DOHH2 (cell line): ENCODE results near the gene SSU72.

Experiments
- H3F3A ChIP-seq: fragments of 200-600 bp; sonication (generic), shearing (Covaris generic); 2 replicates; pipeline ENCODE4 v1.6.0; 2016; ENCODE audit warnings: antibody characterized with exemption, mild to moderate bottlenecking; ENCODE audit not compliant: control insufficient read depth, insufficient read depth
- H3K27ac ChIP-seq: fragments of 200-600 bp; sonication (generic); 2 replicates; pipeline ENCODE4 v1.5.1; 2014; ENCODE audit warnings: low read depth, mild to moderate bottlenecking, low read length, moderate library complexity
- H3K27me3 ChIP-seq: fragments of 200-600 bp; sonication (generic); 2 replicates; pipeline ENCODE4 v1.6.1; 2014; ENCODE audit warnings: mild to moderate bottlenecking, low read length, mixed read lengths; ENCODE audit not compliant: control insufficient read depth
- H3K36me3 ChIP-seq: fragments of 200-600 bp; sonication (generic); 2 replicates; pipeline ENCODE4 v1.6.1; 2014; ENCODE audit warnings: mild to moderate bottlenecking, low read length, moderate library complexity, mixed read lengths; ENCODE audit not compliant: control insufficient read depth
- H3K4me1 ChIP-seq: fragments of 200-600 bp; sonication (generic); 2 replicates; pipeline ENCODE4 v1.6.1; 2014; ENCODE audit warnings: mild to moderate bottlenecking, low read length, mixed read lengths; ENCODE audit not compliant: control insufficient read depth
- H3K4me2 ChIP-seq: fragments of 200-600 bp; sonication (generic); 2 replicates; pipeline ENCODE4 v1.6.0; 2014; ENCODE audit warnings: mild to moderate bottlenecking, low read length, moderate library complexity
- H3K4me3 ChIP-seq: fragments of 200-600 bp; sonication (generic); 2 replicates; pipeline ENCODE4 v1.5.1; 2014; ENCODE audit warnings: mild to moderate bottlenecking, low read length, mixed read lengths
- H3K79me2 ChIP-seq: fragments of 200-600 bp; sonication (generic); 2 replicates; pipeline ENCODE4 v1.6.1; 2014; ENCODE audit warnings: mild to moderate bottlenecking, low read length, mixed read lengths; ENCODE audit not compliant: control insufficient read depth
- H3K9me2 ChIP-seq: fragments of 200-600 bp; sonication (generic); replicated peaks from 2 replicates; pipeline ENCODE4 v1.6.1; 2014; ENCODE audit warnings: mild to moderate bottlenecking, low read length, mixed read lengths; ENCODE audit not compliant: control insufficient read depth
- H3K9me3 ChIP-seq: fragments of 200-600 bp; sonication (generic); 2 replicates; pipeline ENCODE4 v1.6.1; 2014; ENCODE audit warnings: antibody characterized with exemption, low read length, mixed read lengths; ENCODE audit not compliant: control insufficient read depth, insufficient read depth
- H4K20me1 ChIP-seq: fragments of 200-600 bp; sonication (generic); 2 replicates; pipeline ENCODE4 v1.6.0; 2014; ENCODE audit warnings: low read depth, mild to moderate bottlenecking, antibody characterized with exemption, low read length, moderate library complexity; ENCODE audit not compliant: control insufficient read depth, insufficient read depth
- CTCF ChIP-seq: fragments of 200-600 bp; sonication (generic); IDR thresholded peaks from one replicate; pipeline ENCODE4 v1.5.1; 2014; ENCODE audit warnings: antibody characterized with exemption, mild to moderate bottlenecking, low read depth, low read length; ENCODE audit not compliant: poor library complexity, severe bottlenecking
- EZH2phosphoT487 ChIP-seq: fragments of 200-600 bp; sonication (generic); IDR thresholded peaks from 2 replicates; pipeline ENCODE4 v1.6.1; 2017; ENCODE audit warnings: borderline replicate concordance, mild to moderate bottlenecking, antibody characterized with exemption, low read length, moderate library complexity, mixed read lengths

SSU72 gene

GRCh38 chr1:1582585-1583346, 8.1 kb upstream of the SSU72 start:
- no peak overlapping the region for H3K4me2 ChIP-seq
- H3K27ac ChIP-seq = no peak overlapping the region

GRCh38 chr1:1578371-1578940, 3.8 kb upstream of the SSU72 start:
- H3K9me2 ChIP-seq = no peaks in the 10 kb centered on the region
- H3K9me3 ChIP-seq = no peaks in the 10 kb centered on the region
- H4K20me1 ChIP-seq = peaks cover 3% of the 10 kb centered on the region; the same call in 1 of the 2 replicates
- H3K27ac ChIP-seq = no peak overlapping the region
- H3K79me2 ChIP-seq = peaks cover 26% of the 10 kb centered on the region
- H3F3A ChIP-seq = no peaks in the 10 kb centered on the region
- peaks cover 8% of the 10 kb centered on the region for H3K36me3 ChIP-seq
- H3K27me3 ChIP-seq = peaks cover 6% of the 10 kb centered on the region; the same call in 1 of the 2 replicates
- H3K4me1 ChIP-seq = peaks cover 12% of the 10 kb centered on the region
- no peak overlapping the region for H3K4me3 ChIP-seq
- no peak for TF ChIP-seq EZH2phosphoT487
- TF ChIP-seq CTCF = no peak
- no peak overlapping the region for H3K4me2 ChIP-seq

More at GRCh38 chr1:1582585-1583346, 8.1 kb upstream of the SSU72 start:
- Histone ChIP-seq H3K27me3 (peaks cover 6% of the 10 kb centered on the region; the same call in 1 of the 2 replicates), H3K36me3 (no peaks in the 10 kb centered on the region), H3K9me3 (no peaks in the 10 kb centered on the region), H3K9me2 (no peaks in the 10 kb centered on the region), H4K20me1 (no peaks in the 10 kb centered on the region), H3K79me2 (no peaks in the 10 kb centered on the region), H3F3A (no peaks in the 10 kb centered on the region), H3K4me3 (no peak overlapping the region), H3K4me1 (no peaks in the 10 kb centered on the region)
- TF ChIP-seq EZH2phosphoT487 = no peak
- TF ChIP-seq CTCF = no peak

- TF ChIP-seq CTCF = no peak
- TF ChIP-seq EZH2phosphoT487 = no peak
- Histone ChIP-seq H3K79me2 (peaks cover 36% of the 10 kb centered on the region), H3K4me2 (no peak overlapping the region)
These were observed 2.8 kb upstream of the SSU72 start for GRCh38 chr1:1577367-1578011.

More at GRCh38 chr1:1577367-1578011, 2.8 kb upstream of the SSU72 start:
- Histone ChIP-seq H3K27ac (no peak overlapping the region), H3K9me3 (no peaks in the 10 kb centered on the region), H3K4me1 (peaks cover 21% of the 10 kb centered on the region), H3K9me2 (no peaks in the 10 kb centered on the region), H3F3A (no peaks in the 10 kb centered on the region), H4K20me1 (peaks cover 4% of the 10 kb centered on the region; the same call in 1 of the 2 replicates), H3K36me3 (peaks cover 15% of the 10 kb centered on the region), H3K27me3 (peaks cover 3% of the 10 kb centered on the region; the same call in 1 of the 2 replicates), H3K4me3 (no peak overlapping the region)
